Ascending aorta (tissue), 2 donors: Measurements from ENCODE around the gene CDC26. TPM values are rescaled to one million over a fixed set of nuclear protein-coding genes. Genes with fewer than 3 reads are reported as not detected.

ENCODE experiments used
- DNase-seq, 2 donors: peaks; one replicate each; pipeline ENCODE4 v3.0.0-alpha.2; 2019; ENCODE audit warnings: low spot score in 2 of 2
- H3K27ac ChIP-seq, 2 donors: fragments of 200-600 bp; sonication (generic); one replicate each; pipeline ENCODE4 v1.5.1; 2016 to 2017; ENCODE audit warnings: mild to moderate bottlenecking in 1 of 2
- H3K27me3 ChIP-seq: fragments of 200-600 bp; sonication (generic); one replicate; pipeline ENCODE4 v1.5.1; 2017
- H3K36me3 ChIP-seq, 2 donors: fragments of 200-600 bp; sonication (generic); one replicate each; pipeline ENCODE4 v1.5.1; 2016
- H3K4me1 ChIP-seq, 2 donors: fragments of 200-600 bp; sonication (generic); one replicate each; pipeline ENCODE4 v1.5.1; 2016 to 2017; ENCODE audit warnings: mild to moderate bottlenecking in 1 of 2
- H3K4me3 ChIP-seq, 2 donors: fragments of 200-600 bp; sonication (generic); one replicate each; pipeline ENCODE4 v1.5.1; 2016 to 2017; ENCODE audit warnings: mild to moderate bottlenecking in 1 of 2
- H3K9me3 ChIP-seq, 2 donors: fragments of 200-600 bp; sonication (generic); one replicate each; pipeline ENCODE4 v1.5.1; 2016
- intact Hi-C: fragments of 100-400 bp; cut with DNase I; formaldehyde crosslinking; loops from one replicate; pipeline ENCODE4 v1.15.1; 2023
- total RNA-seq: library from RNA; depleted of rRNA; stranded (reverse); fragments of >200 nt; gene quantifications from one replicate; pipeline ENCODE4 v1.1.0, GENCODE V29; 2016
- TF ChIP-seq, protein P1 (sequence below), 3 experiments: fragments of 200-600 bp in 2 of 3; fragments of 450-650 bp in 1 of 3; sonication (generic) in 2 of 3; IDR thresholded peaks; one replicate each; pipeline ENCODE4 v1.5.1; 2016 to 2019; ENCODE audit warnings: antibody characterized with exemption in 3 of 3, mild to moderate bottlenecking in 1 of 3, moderate library complexity in 1 of 3

CDC26 gene
- total RNA-seq, 1 donor from 2014 or later, result 1.2 TPM

DNA sequence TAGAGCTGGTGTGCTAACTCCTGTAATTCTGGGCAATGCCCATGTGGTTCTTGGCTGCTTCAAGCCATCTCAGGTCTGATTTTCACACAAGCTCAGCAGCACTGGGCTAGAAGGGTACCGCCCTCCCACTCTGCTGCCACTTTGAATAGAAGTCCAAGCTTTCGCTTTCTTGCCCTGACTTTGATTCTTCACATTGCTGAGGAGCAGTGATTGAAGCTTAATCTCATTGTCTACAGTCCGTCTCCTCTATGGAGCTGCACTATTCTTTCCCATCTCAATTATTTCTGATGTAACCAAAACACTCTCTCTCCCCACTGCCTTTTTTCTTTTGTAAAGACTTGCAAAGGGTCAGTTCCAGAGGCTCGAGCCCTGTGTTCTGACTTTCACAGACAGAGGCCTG, 40.7 kb upstream of the CDC26 start:
- Histone ChIP-seq H3K36me3 (no peaks in the 10 kb centered on the region), H3K9me3 (no peaks in the 10 kb centered on the region), H3K27me3 (no peaks in the 10 kb centered on the region), H3K4me3 (peak overlapping the region in 1 of 2 donors; percentile 23), H3K27ac (peak overlapping the region; percentile 57 to 58), H3K4me1 (peaks cover 0 to 14% of the 10 kb centered on the region in 2 donors)
- DNase-seq, result no peak
- TF ChIP-seq, protein P1, sequence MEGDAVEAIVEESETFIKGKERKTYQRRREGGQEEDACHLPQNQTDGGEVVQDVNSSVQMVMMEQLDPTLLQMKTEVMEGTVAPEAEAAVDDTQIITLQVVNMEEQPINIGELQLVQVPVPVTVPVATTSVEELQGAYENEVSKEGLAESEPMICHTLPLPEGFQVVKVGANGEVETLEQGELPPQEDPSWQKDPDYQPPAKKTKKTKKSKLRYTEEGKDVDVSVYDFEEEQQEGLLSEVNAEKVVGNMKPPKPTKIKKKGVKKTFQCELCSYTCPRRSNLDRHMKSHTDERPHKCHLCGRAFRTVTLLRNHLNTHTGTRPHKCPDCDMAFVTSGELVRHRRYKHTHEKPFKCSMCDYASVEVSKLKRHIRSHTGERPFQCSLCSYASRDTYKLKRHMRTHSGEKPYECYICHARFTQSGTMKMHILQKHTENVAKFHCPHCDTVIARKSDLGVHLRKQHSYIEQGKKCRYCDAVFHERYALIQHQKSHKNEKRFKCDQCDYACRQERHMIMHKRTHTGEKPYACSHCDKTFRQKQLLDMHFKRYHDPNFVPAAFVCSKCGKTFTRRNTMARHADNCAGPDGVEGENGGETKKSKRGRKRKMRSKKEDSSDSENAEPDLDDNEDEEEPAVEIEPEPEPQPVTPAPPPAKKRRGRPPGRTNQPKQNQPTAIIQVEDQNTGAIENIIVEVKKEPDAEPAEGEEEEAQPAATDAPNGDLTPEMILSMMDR (IDR thresholded peaks at IDR 0.05), result no peak
- intact Hi-C loops, result no loop called here

DNA sequence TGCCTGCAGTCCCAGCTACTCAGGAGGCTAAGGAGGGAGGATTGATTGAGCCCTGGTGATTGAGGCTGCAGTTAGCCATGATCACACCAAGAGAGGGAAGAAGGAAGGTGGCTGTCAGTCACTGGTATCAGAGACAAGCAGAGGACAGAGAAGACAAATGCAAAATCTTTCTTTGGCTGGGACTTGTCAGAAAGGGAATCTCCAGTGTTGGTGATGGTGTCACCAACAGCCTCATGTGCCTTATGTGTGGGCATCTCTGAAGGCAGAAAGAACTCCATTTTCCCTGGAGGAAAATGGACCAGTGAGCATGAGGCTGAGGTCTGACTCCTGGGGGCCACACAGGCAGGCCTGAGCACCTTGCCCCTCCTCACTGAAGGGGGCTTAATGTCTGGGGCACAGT, 39.9 kb upstream of the CDC26 start:
- H3K36me3 ChIP-seq, result no peaks in the 10 kb centered on the region

DNA sequence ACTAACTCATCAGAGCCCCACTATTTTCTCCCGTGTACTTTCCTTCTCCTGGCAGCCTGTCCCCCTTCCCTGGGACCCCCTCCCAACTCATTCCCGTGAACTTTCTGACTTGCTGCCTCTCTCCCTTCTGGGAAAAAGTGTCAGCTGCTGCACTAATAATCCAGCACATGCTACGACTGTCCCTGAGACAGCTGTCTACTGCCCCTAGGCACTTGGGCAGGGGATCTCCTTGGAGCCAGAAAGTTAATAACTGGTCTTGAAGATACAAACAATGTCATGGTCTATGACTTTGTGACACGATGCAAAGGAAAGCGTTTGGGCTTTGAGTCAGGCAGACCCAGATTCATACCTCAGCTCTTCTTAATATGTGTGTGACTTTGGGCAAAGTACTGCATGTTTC, 37.9 kb upstream of the CDC26 start:
- Histone ChIP-seq H3K27me3 (no peaks in the 10 kb centered on the region), H3K4me1 (peaks cover 0 to 14% of the 10 kb centered on the region in 2 donors), H3K27ac (no peak overlapping the region), H3K36me3 (no peaks in the 10 kb centered on the region), H3K9me3 (no peaks in the 10 kb centered on the region), H3K4me3 (no peak overlapping the region)
- TF ChIP-seq, protein P1 (IDR thresholded peaks at IDR 0.05), result no peak
- intact Hi-C loops, result no loop called here
- DNase-seq, result no peak

More for the DNA sequence above, 39.9 kb upstream of the CDC26 start:
- no peak overlapping the region for H3K4me3 ChIP-seq
- no peaks in the 10 kb centered on the region for H3K9me3 ChIP-seq
- peak overlapping the region; percentile 57 to 58 for H3K27ac ChIP-seq
- intact Hi-C loops, result no loop called here
- TF ChIP-seq, protein P1 (IDR thresholded peaks at IDR 0.05), result no peak
- H3K27me3 ChIP-seq, result no peaks in the 10 kb centered on the region
- peaks cover 0 to 14% of the 10 kb centered on the region in 2 donors for H3K4me1 ChIP-seq
- DNase-seq, result no peak

GRCh38 chr9:113311961-113312360, 36.6 kb upstream of the CDC26 start:
- DNase-seq, result no peak
- Histone ChIP-seq H3K27me3 (no peaks in the 10 kb centered on the region), H3K4me3 (no peak overlapping the region), H3K4me1 (peaks cover 0 to 5% of the 10 kb centered on the region in 2 donors), H3K9me3 (no peaks in the 10 kb centered on the region), H3K36me3 (no peaks in the 10 kb centered on the region), H3K27ac (no peak overlapping the region)
- intact Hi-C loops, result no loop called here
- TF ChIP-seq, protein P1 (IDR thresholded peaks at IDR 0.05), result no peak

GRCh38 chr9:113310538-113310937, 35.2 kb upstream of the CDC26 start:
- TF ChIP-seq, protein P1 (IDR thresholded peaks at IDR 0.05), result no peak
- DNase-seq, result no peak
- Histone ChIP-seq H3K36me3 (no peaks in the 10 kb centered on the region), H3K27ac (no peak overlapping the region), H3K9me3 (no peaks in the 10 kb centered on the region), H3K4me1 (no peaks in the 10 kb centered on the region), H3K4me3 (no peak overlapping the region), H3K27me3 (no peaks in the 10 kb centered on the region)
- intact Hi-C loops, result no loop called here

- H3K27me3 ChIP-seq, result no peaks in the 10 kb centered on the region
- no peaks in the 10 kb centered on the region for H3K36me3 ChIP-seq
- TF ChIP-seq, protein P1 (IDR thresholded peaks at IDR 0.05), result peak in 2 of 3 experiments; percentile 40 to 54
- H3K4me3 ChIP-seq, result no peak overlapping the region
- intact Hi-C loops, result no loop called here
- H3K9me3 ChIP-seq, result no peaks in the 10 kb centered on the region
- no peaks in the 10 kb centered on the region for H3K4me1 ChIP-seq
- DNase-seq, result no peak
- H3K27ac ChIP-seq, result no peak overlapping the region
Measured at GRCh38 chr9:113309204-113309813, 33.9 kb upstream of the CDC26 start.
